Gastrocnemius medialis (tissue), 4 donors: ENCODE measurements around the gene KAT8.

Experiments
- POLR2A ChIP-seq, 2 donors: fragments of 450-650 bp; IDR thresholded peaks; one replicate each; pipeline ENCODE4 v1.6.1; 2017; ENCODE audit warnings: antibody characterized with exemption in 2 of 2, mild to moderate bottlenecking in 2 of 2, moderate library complexity in 2 of 2
- TF ChIP-seq, protein P1 (sequence below), 5 experiments: fragments of 450-650 bp in 3 of 5; fragments of 200-600 bp in 2 of 5; sonication (generic) in 2 of 5; IDR thresholded peaks in 4 of 5; conservative IDR thresholded peaks in 1 of 5; 1 replicate in 4 of 5; 2 replicates in 1 of 5; pipeline ENCODE4 v1.5.1; 2016 to 2019; ENCODE audit warnings: antibody characterized with exemption in 5 of 5, mild to moderate bottlenecking in 3 of 5, moderate library complexity in 3 of 5

DNA sequence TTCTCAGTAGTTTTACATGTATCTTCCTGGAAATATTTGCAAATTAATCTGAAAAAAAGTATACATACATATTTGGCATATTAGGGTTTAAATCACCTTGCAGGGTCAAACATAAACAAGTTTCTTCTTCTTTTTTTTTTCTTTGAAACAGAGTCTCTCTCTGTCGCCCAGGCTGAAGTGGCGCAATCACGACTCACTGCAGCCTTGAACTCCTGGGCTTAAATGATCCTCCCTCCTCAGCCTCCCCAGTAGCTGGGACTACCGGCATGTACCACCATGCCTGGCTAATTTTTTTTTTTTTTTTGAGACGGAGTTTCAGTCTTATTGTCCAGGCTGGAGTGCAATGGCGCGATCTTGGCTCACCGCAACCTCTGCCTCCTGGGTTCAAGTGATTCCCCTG, 49.9 kb downstream of the KAT8 start:
- no peak for TF ChIP-seq POLR2A (IDR thresholded peaks at IDR 0.05)
- TF ChIP-seq, protein P1, sequence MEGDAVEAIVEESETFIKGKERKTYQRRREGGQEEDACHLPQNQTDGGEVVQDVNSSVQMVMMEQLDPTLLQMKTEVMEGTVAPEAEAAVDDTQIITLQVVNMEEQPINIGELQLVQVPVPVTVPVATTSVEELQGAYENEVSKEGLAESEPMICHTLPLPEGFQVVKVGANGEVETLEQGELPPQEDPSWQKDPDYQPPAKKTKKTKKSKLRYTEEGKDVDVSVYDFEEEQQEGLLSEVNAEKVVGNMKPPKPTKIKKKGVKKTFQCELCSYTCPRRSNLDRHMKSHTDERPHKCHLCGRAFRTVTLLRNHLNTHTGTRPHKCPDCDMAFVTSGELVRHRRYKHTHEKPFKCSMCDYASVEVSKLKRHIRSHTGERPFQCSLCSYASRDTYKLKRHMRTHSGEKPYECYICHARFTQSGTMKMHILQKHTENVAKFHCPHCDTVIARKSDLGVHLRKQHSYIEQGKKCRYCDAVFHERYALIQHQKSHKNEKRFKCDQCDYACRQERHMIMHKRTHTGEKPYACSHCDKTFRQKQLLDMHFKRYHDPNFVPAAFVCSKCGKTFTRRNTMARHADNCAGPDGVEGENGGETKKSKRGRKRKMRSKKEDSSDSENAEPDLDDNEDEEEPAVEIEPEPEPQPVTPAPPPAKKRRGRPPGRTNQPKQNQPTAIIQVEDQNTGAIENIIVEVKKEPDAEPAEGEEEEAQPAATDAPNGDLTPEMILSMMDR (IDR thresholded peaks at IDR 0.05 in 4 of 5, conservative IDR thresholded peaks at IDR 0.05 in 1 of 5): no peak
